Activated effector memory CD4-positive, alpha-beta T cell treated with anti-CD3 and anti-CD28 coated beads, Interleukin-2, amount 50 U/mL, for 16 hours (primary cell): ENCODE results near the gene ZNF32.

ENCODE experiments used
- DNase-seq: peaks from one replicate; pipeline ENCODE4 v3.0.0-alpha.2; 2020

The ZNF32 gene, protein sequence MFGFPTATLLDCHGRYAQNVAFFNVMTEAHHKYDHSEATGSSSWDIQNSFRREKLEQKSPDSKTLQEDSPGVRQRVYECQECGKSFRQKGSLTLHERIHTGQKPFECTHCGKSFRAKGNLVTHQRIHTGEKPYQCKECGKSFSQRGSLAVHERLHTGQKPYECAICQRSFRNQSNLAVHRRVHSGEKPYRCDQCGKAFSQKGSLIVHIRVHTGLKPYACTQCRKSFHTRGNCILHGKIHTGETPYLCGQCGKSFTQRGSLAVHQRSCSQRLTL

DNA sequence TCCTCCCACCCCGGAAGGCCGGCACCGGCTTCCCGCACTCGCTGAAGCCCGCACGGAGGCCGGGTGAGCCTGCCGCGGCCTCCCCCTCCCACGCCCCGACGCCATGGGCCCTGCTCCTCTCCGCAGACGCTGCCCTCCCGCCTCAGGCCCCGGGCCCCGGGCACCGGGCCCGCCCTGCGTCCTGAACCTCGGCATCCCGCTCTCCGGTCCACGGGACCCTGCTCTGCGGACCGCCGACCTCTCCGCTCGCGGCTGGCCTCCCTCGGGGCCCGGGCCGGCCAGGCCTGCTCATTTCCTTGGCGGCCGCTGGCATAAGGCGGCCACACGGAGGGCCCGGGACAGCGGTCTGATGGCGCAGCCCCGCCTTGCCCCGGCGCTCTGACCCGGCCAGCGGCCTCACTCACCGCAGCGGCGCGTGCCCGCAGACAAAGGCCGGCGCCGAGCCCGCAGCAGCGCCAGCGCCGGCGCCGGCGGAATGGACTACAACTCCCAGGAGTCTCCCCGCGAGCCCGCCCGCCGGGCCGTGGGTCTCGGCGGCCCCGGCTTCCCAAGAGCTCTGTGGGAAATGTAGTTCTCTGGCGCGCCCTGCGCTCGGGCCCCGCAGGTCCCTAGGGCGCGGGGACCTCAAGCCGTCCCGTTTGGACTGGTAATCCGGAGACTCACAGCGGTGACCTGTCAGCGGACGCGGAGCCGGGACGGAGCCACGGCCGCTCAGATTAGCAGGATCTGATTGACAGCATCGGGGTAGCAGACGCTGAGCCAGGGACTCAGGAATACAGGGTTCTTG is at the start of gene ZNF32:
Gene ZNF32 (minus strand): TSS at position 484 of the 787 bp plus-strand sequence. CDS start 2,748 bp downstream, outside the sequence.
- peak; percentile 93 for DNase-seq

DNA sequence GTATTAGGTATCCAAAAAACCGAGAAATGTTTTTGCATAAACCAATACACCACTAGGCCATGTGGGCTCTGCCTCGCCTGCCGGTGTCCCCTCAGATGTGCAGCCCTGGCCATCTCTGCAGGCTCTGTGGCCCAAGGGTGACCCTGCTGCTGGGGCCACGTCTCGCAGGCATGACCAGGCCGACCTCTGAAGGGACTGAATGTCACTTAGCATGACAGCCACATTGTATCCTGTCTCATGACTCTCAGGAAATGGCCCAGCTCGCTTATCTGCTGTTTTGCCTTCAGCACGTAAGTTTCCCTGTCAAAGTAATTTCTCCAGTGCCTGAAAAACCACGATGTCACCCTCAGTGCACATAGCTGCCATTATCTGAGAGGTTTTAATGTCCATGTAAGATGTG is 49.5 kb upstream of the ZNF32 start:
- no peak for DNase-seq

DNA sequence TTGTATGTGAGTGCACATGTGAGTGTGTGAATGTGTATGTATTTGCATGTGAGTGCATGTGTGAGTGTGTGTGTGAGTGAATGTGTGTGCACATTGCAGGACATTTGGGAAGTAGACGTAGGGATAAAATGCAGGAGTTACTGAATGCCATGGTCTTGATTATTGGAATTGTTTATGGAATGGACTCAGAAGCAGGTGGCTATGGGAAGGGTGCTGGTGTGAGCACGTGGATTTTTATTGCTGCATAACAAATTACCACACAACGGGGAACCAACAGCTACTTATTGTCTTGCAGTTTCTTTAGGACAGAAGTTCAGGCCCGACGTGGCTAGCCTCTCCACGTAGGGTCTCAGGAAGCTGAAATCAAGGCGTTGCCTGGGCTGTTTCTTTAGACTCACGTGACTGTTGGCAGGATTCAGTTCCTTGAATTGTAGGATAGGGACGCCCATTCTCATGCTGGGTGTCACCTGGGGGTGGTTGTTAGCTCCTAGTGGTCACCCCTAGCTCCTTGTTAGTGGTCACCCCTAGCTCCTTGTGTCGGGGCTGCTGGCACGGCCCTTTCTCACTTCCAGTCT is 48.3 kb upstream of the ZNF32 start:
- DNase-seq, result no peak

DNA sequence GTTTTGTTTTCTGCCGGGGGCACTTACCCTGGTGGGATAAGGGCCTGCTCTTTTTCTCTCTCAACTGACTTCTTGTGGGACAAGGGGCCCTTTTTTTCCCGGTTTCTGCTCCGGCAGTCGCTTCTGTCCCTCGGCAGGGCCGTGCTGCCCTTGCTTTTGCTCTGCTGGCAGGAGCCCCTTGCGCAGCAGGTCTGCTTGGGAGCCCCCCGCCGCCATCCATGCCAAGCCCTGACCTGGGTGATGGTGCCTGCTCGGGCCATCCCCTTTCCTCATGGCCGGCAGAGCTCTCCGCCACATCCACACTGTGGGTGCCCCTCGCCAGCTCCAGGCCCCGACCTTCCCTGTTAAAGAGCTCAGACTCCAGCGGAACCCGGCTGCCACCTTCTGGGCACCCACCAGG is 47.0 kb upstream of the ZNF32 start:
- DNase-seq, result no peak

DNA sequence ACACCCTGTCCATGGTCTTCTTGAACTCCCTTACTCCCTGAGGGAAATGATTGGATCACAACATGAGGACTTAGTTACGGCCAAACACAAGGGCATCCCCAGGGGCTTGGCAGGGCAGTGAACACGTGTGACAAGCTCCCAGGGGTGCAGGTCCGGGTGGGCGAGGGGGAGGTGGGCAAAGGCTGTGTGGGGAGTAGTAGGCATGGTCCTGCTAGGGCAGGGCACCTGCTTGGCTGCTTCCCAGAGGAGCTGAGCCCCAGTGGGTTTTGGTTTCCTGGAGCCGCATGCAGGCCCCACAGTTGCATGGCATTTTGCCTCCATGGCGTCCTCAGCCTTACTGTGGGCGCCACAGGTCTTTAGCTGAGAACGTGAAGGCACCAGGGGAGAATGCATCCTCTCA is 46.6 kb upstream of the ZNF32 start:
- DNase-seq, result no peak

DNA sequence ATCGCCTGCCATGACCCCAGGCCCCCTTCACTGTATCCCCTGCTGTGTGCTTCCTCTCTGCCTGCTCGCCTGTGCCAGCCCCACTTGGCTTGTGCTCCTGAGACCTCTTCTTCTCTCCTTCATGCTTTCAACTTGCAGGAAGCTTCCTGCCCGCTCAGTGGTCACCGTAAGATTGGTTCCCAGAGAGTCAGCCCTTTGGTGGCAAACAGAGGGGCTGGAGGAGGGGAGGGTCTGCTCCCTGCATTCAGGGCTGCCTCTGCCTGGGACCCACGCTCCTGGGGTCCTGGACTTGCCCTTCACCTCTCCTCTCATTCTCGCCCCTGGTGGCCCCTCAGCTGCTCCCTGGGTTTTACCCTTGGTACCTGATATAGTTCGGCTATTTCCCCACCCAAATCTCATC is 45.8 kb upstream of the ZNF32 start:
- DNase-seq, result no peak

DNA sequence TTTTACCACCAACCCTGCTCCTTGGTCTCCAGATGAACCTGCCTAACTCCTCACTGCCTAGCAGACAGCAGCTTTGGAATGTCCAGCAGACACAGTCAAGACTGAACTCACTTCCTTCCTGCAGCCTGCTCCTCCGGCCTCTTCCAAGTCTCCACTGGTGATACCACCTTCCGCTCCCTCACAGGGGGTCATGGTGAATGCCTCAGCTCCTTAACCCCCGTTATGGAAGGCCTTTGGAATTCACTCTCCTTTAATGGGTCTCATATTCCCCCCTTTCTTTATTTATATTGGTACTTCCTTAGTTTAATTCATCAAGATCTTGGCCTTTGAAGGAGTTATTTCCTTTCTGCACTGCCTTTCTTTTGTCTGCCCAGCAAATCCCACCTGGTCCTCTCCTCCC is 44.9 kb upstream of the ZNF32 start:
- no peak for DNase-seq

DNA sequence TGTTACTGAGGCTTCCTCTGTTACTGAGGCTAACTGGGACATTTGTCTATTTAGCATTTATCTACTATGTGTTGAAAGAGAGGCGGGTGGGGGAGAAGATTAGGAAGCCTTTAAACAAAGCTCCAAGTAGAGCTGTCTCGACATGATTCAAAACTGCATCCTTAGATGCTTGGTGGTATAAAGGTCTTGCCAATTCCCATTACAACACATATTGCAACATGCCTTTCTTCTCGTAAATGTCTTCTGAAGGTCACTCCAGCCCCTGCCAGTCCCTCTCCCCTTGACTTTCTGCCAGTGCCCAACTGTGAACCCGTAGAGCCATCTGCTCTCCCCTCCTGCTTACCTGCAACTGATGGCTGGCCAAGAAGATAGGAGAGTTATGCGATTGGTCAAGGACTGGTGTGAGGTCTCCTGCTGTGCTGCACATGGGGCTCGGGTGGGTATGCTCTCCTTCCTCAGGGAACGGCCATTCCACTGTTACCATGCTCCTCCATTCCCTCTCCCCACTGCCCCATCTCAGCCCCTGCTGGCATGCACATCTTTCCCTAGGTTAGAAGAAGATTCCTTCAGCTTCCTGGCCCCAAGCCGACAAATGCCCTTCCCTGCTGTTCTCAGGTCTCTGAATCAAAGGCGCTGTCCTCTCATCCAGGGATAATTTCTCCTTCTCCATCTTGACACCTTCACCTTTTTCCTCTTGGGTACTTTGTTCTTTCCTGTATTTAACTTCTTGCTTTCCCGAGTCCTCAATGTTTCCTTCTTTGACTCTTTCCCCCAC is 43.6 kb upstream of the ZNF32 start:
- DNase-seq, result no peak

DNA sequence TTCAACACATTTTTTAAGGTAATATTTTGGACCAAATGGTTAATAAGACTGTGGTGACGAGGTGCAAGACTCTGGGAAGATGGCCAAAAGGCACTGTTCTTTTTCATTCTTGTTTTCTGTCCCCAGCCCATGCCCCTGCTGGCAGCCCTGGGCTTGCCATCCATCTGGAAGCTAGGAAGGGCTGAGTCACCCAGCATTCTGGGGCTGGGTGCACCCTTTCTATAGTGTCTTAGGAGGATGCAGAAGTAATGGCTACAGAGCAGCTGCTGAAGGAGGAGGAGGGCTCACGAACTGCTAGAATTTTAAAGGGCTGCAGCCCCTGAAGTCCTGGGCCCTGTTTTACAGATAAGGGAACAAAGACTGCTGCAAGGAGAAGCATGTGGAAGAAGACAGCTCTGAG is 42.8 kb upstream of the ZNF32 start:
- DNase-seq, result no peak

DNA sequence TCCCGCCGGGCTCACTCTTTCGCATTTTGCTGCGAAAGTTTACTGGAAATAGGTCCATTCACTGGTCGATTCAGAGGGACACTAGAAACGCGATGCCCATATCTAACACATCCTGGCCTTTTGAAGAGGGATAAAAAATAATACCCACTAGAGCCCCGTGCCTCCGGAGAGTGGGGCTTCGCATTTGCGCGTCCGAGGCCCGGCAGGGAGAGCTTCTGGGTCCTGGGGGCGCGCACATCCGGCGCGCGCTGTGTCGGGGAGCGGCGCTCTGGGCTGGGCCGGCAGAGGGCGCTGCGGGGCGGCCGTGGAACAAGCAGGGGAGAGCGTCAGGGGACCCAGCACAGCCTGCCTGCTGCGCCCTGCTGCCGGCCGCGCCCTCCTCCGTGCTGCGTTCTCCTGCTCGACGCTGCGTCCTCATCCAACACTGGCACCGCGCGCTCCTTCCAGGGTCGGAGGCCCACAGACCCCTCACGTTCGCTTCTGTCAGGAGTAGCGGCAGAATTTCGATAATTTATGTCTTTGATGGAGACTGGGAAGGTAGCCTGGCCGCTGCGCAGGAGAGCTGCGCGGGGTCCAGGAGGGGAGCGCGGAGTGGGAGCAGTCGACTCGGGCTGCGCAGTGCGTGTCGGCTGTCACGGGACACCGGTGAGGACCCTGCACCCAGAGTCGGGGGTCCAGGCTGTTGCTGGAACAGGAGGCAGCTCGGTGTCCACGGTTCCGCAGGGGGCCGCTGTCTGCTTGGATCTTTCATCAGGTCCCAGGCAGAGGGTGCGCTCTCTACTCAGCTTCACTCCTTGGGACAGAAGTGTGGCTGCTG is 41.5 kb upstream of the ZNF32 start:
- DNase-seq, result peak; percentile 93

DNA sequence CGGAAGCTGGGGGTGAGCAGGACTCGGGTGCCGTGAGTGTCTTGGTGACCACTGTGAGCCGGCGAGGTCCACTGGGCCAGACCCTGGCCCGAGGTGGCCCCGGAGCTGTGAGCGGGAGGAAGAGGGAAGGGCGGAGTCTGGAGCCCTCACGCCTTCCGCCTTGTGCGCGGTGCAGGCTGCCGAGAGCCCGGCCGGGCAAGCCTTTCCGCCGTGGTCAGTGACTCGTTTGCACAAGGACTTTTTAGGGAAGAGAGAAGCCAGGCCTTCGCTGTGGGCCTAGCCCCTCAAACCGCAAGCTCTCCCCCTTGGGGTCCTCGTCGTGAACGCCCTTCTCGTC is 40.9 kb upstream of the ZNF32 start:
- DNase-seq, result peak; percentile 71

DNA sequence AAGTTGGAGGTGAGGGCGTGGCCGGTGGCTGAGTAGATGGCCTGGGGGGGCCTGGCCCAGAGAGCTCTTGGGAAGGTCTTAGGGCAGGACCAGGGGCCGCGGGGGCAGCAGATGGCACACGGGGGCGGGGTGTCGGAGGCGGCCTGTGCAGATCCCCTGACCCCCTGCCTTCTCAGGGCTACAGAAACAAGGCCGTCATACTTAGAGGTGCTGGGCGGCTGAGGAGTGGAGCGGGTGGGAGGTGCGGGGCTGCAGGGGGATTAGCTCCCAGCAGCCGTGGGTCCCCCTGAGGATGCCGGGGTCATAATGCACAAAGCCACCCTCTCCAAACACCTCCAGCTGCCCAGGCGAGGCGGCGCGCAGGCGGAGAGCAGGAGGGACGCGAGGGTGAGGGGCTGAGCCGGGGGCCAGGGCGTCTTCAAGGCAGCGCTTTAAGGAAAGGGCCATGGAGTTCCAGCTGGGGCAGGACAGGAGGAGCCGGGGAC is 40.4 kb upstream of the ZNF32 start:
- no peak for DNase-seq

DNA sequence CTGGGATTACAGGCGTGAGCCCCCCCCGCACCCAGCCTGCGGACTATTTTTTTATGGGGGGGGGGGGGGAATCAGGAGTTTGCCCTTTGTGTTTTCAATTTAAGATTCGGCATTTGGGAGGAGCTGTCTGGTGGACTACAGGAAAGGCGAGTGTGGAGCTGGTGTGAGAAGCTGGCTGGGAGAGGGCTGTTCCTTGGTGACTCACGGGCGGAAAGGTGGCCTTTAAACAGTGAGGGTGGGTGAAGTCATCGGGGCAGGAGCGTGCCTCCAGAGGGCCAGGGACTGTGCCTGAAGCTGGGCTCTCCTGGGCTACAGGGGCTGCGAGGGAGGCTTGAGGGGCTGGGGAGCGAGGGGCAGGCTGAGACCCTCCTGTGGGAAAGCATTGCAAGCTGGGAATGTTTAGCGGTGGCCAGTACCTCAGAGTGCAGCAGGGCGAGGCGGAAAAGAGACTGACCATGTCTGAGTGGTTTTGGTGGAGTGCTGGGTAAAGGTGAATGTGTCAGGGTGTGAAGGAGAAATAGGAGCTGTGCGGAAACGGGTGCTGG is 39.7 kb upstream of the ZNF32 start:
- no peak for DNase-seq

DNA sequence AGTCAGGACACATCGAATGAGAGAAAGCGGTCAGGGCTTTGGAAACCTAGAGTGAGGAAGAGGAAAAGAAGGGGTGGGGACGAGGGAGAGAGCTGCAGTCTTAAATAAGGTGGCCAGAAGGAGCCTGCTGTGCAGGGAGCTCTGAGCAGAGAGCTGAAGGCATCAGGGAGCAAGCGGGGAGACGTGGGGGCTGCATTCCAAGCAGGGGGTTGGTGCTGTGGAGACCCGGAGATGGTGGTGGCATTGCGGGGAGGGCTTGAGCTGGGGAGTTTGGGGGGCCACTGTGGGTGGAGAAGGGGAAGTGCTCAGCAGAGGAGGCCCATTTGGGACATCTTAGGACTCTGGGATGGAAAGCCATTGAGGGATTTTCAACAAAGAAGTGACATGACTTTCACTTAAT is 38.7 kb upstream of the ZNF32 start:
- DNase-seq, result no peak

DNA sequence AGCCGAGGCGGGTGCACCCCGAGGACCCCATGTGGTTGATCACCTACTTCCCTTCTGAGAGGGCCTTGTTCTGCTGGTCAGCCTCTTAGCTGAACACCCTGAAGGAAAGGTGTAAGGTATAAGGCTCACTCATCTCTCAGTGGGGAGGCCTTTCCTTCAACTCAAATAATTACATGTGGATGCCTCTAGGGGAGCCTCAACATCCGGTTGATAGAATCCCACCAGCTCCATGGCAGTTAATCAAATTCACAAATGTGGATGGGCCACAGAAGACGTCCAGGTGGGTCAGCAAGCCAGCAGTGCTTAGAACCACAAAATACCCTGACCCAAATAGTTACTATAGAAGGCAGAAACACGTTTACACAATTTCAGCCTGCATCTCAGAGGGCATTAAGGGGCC is 37.7 kb upstream of the ZNF32 start:
- DNase-seq, result no peak

DNA sequence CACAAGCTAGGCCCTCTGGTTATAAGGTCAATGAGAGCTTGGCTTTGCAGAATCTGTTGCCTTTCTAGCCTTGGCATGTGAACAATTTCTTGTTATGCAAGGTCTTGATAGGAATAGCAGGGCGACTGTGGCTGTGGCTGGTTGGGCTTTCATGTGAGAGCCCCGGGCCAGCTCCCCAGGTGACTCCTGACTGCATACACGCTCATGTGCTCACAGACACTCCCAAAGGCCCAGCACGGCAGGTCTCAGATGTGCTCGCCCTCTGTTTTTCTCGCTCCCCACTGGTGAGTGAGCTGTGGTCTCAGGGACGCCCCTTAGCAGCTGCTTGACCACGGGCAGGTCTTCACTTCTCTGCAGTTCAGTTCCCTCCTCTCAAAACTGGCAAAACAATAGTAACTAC is 37.1 kb upstream of the ZNF32 start:
- DNase-seq, result no peak

DNA sequence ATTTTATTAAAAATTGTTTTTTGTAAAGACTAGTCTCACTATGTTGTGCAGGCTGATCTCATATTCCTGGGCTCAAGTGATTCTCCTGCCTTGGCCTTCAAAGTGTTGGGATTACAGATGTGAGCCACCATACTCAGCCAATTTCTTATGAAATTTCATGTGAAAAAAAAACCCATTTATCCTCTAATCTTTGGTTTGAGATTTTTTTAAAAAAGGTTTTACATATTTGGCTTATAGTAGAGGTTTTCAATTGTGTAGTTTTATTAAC is 35.5 kb upstream of the ZNF32 start:
- no peak for DNase-seq

DNA sequence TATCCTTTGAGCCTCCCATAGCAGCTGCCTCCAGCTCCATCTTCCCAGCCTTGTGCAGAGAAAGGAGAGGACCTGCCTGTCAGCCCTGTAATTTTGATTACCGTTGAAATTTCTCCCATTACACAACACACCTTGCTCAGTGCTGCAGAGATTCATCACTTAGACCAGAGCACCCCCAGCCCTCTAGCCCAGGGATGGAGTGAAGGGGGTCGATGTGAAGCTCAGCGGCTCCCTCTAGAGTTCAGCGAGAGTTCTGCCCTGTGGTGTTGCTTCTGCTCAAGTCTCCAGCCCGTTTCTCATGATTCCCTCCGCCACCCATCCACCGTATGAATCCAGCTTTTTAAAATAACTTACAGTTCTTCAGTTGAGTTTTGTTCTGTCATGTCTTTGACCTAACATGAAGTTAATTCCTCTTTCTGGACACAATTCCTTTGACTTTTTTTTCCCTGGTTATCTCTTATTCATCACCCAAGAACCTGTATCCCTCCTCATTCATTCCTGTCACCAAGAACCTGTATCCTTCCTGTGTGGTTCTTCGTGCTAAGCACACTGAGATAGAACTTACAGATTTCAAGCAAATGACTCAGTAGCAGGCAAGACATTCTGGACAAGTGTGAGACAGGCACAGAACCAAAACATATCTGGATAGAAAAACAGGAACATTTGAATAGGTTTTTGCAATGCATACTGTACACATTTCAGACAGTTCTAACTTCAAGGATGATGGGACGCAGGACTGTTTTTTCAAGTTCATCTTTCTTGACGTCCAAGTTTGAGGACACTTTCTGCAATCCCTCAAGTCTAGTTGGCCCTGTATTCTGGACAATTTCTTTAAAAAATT is 35.0 kb upstream of the ZNF32 start:
- DNase-seq, result no peak

DNA sequence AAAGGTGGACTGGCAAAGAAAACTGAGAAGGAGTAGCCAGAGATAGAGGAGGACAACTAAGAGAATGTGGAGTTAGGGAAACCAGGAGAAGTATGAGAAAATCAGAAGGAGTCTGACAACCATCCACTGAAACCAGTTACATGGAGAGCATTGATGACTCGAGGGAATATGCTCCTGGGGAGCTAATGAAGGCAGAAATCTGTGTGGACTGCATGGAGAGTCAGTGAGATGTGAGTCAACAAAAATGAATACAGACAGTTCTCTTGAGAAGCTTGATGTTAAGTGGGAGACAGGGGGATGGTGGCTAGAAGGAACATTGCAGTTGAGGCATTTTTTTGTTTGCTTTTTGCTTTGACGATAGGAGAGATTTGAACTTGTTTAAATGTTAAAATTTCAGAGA is 34.3 kb upstream of the ZNF32 start:
- DNase-seq, result no peak

DNA sequence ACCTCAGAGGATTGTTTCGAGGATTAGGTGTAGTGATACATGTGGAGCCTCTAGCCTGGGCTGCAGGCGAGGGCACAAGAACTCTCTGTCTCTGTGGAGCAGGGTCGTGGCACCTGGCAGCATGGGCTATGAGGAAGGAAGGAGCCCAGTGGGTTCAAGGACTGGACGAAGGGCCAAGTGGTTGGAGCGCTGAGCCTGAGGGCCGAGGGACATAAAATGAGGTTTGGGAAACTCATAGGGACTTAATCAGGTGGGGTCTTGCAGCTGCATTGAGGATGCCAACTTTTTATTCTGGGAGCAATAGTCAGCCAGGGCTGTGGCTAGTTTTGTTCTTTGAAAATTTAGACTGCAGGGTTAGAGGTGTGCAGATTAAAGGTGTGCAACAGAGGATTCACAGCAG is 33.0 kb upstream of the ZNF32 start:
- DNase-seq, result no peak

DNA sequence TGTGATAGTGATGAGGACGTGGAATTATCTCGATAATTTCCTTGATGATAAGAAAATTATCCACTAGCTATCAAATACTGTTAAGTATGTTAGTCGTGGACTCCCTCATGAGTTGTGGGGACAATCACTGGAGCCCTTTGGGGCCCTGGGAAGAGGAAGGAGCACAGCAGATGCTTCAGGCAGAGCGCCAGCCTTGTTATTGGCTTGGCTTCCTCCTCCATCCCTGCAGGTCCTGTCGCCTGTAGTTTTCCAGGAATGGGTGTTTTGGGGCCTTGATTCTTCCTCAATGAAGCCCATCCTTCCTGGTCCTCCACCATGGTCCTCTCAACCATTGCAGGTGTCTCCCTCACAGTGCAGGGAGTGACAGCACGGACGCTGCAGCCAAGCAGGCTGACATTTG is 32.5 kb upstream of the ZNF32 start:
- no peak for DNase-seq

DNA sequence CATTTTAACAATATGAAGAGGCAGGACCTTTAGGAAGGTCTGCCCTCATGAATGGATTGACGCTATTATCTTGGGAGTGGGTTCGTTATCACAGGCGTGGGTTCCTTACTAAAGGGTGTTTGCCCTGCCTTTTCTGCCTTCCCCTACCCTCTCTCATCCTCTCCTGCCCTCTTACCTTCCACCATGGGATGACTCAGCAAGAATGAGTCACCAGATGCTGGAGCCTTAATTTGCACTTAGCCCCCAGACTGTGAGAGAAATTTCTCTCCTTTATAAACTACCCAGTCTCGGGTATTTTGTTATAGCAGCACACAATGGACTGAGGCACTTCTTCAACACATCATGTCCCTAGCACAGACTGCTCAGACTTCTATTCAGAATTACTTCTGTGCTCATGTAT is 31.4 kb upstream of the ZNF32 start:
- no peak for DNase-seq
